HepG2 (cell line): Measurements from ENCODE around the gene PLLP. TPM values are rescaled to one million over a fixed set of nuclear protein-coding genes. Genes with fewer than 3 reads are reported as not detected.

Source experiments
- ATAC-seq: fragments of 200-7000 bp; cut with Tn5 transposase; 3 replicates; pipeline ENCODE4 v1.9.1; 2020; ENCODE audit warnings: mild to moderate bottlenecking, moderate library complexity
- BruUV-seq: library from RNA; stranded (reverse); fragments of 400-500 nt; replicated peaks from 2 replicates; lab custom pipeline; 2021; lab: Mats Ljungman, UMichigan
- CTCF ChIA-PET: fragments of 300-600 bp; formaldehyde crosslinking; extraction: SDS; loops from one replicate; lab custom pipeline; 2021; ENCODE audit warnings: low total read pairs, inconsistent platforms, low intra/inter-chr PET ratio; lab: Yijun Ruan, JAX
- POLR2A ChIA-PET: fragments of 350-600 bp; sonication (Branson Sonifier 250); formaldehyde crosslinking; loops from one replicate; lab custom pipeline; 2020; ENCODE audit warnings: antibody characterized with exemption, inconsistent platforms; lab: Yijun Ruan, JAX
- DNase-seq: peaks from one replicate; pipeline ENCODE4 v3.0.0-alpha.2; 2015; ENCODE audit warnings: low spot score
- FAIRE-seq: peaks from 3 replicates; lab custom pipeline; 2011; peaks lifted over from hg19 to GRCh38; lab: Jason Lieb, UNC
- H2AFZ ChIP-seq: one replicate; pipeline ENCODE4 v1.6.1; 2011; ENCODE audit warnings: low read length, inconsistent platforms
- H3K27ac ChIP-seq: fragments of 300-600 bp; 3 replicates; pipeline ENCODE4 v1.8.0; 2011; ENCODE audit warnings: mixed run types, mild to moderate bottlenecking, mixed read lengths, low read length, inconsistent platforms; ENCODE audit not compliant: insufficient read depth; ENCODE audit errors: extremely low read length
- H3K27me3 ChIP-seq, 2 experiments: fragments of 200-600 bp in 1 of 2; 2 replicates in 1 of 2; 3 replicates in 1 of 2; pipeline versions ENCODE4 v1.6.0 to v1.8.0; 2011; ENCODE audit warnings: low read length in 2 of 2, mild to moderate bottlenecking in 2 of 2, moderate library complexity in 2 of 2, inconsistent platforms in 1 of 2; ENCODE audit not compliant: insufficient read depth in 2 of 2, control insufficient read depth in 1 of 2
- H3K36me3 ChIP-seq, 2 experiments: fragments of 200-600 bp in 1 of 2; replicated peaks in 1 of 2; 2 replicates in 1 of 2; 3 replicates in 1 of 2; pipeline versions ENCODE4 v1.5.1 to v1.8.0; 2011; ENCODE audit warnings: low read length in 2 of 2, inconsistent platforms in 1 of 2; ENCODE audit not compliant: insufficient read depth in 2 of 2, control insufficient read depth in 1 of 2
- H3K4me1 ChIP-seq: 2 replicates; pipeline ENCODE4 v1.5.1; 2012; ENCODE audit warnings: low read length, inconsistent platforms; ENCODE audit not compliant: insufficient read depth
- H3K4me2 ChIP-seq: 2 replicates; pipeline ENCODE4 v1.6.0; 2011; ENCODE audit warnings: low read depth, low read length, inconsistent platforms
- H3K4me3 ChIP-seq, 3 experiments: fragments of 200-600 bp in 1 of 3; sonication (generic), shearing (Covaris generic) in 1 of 3; replicated peaks in 1 of 3; 2 replicates each; pipeline ENCODE4 v1.5.1; 2011 to 2016; ENCODE audit warnings: low read length in 3 of 3, inconsistent platforms in 2 of 3, low read depth in 2 of 3, mild to moderate bottlenecking in 2 of 3, control low read depth in 1 of 3, mixed read lengths in 1 of 3; ENCODE audit not compliant: insufficient read depth in 1 of 3
- H3K79me2 ChIP-seq: one replicate; pipeline ENCODE4 v1.6.1; 2011; ENCODE audit warnings: low read length, inconsistent platforms; ENCODE audit not compliant: insufficient read depth
- H3K9ac ChIP-seq: 2 replicates; pipeline ENCODE4 v1.6.0; 2011; ENCODE audit warnings: mild to moderate bottlenecking, low read depth, low read length, inconsistent platforms; ENCODE audit not compliant: insufficient read depth
- H3K9me3 ChIP-seq: 2 replicates; pipeline ENCODE4 v1.5.1; 2012; ENCODE audit warnings: mild to moderate bottlenecking, low read length
- H4K20me1 ChIP-seq: 2 replicates; pipeline ENCODE4 v1.6.0; 2011; ENCODE audit warnings: inconsistent platforms, mild to moderate bottlenecking, low read length, moderate library complexity; ENCODE audit not compliant: insufficient read depth
- BRD4 ChIP-seq: sonication (generic); formaldehyde crosslinking; IDR thresholded peaks from 2 replicates; pipeline ENCODE4 v1.4.0; 2020; ENCODE audit warnings: missing genetic modification reagents
- LCORL ChIP-seq, 2 experiments: fragments of 450-650 bp in 1 of 2; sonication (generic) in 1 of 2; formaldehyde crosslinking in 1 of 2; IDR thresholded peaks; 2 replicates each; pipeline versions ENCODE4 v1.5.0 to v1.6.1; 2017 to 2020; ENCODE audit warnings: antibody characterized with exemption in 1 of 2, missing genetic modification reagents in 1 of 2
- SRSF4 ChIP-seq: fragments of 200-400 bp; formaldehyde crosslinking; IDR thresholded peaks from one replicate; pipeline ENCODE4 v1.6.1; 2018; ENCODE audit warnings: mild to moderate bottlenecking, low read depth, low read length, moderate library complexity; ENCODE audit not compliant: poor library complexity, severe bottlenecking
- SRY ChIP-seq: sonication (generic); formaldehyde crosslinking; IDR thresholded peaks from 2 replicates; pipeline ENCODE4 v1.8.0; 2022; ENCODE audit warnings: mild to moderate bottlenecking, missing genetic modification reagents
- ZBTB33 ChIP-seq: sonication (generic); formaldehyde crosslinking; IDR thresholded peaks from 2 replicates; pipeline ENCODE4 v1.4.0; 2020; ENCODE audit warnings: missing genetic modification reagents
- ZKSCAN1 ChIP-seq: fragments of 150-350 bp; IDR thresholded peaks from 2 replicates; pipeline ENCODE4 v1.6.1; 2014; ENCODE audit warnings: low read length
- ZNF678 ChIP-seq: sonication (generic); formaldehyde crosslinking; IDR thresholded peaks from 2 replicates; pipeline ENCODE4 v1.4.0; 2020; ENCODE audit warnings: mild to moderate bottlenecking, missing genetic modification reagents
- ZNF790 ChIP-seq: sonication (generic); formaldehyde crosslinking; IDR thresholded peaks from 2 replicates; pipeline ENCODE4 v1.8.0; 2022; ENCODE audit warnings: missing genetic modification reagents, mild to moderate bottlenecking, borderline replicate concordance
- ZSCAN21 ChIP-seq: sonication (generic); formaldehyde crosslinking; IDR thresholded peaks from 2 replicates; pipeline ENCODE4 v1.8.0; 2022; ENCODE audit warnings: mild to moderate bottlenecking, missing genetic modification reagents, moderate library complexity, borderline replicate concordance
- WGBS: methylation state at CpG from one replicate; pipeline ENCODE4 v1.1.6; 2017; ENCODE audit warnings: low lambda C conversion rate; 5-methylcytosine and 5-hydroxymethylcytosine counted together
- in situ Hi-C: cut with HindIII; loops from 2 replicates; pipeline ENCODE4 v1.10.0; 2017; ENCODE audit warnings: low pct_unique_long_range_greater_than_20kb; ENCODE audit not compliant: extremely low pct_ligation_motif_present
- intact Hi-C: fragments of 100-400 bp; cut with micrococcal nuclease; formaldehyde crosslinking; loops from one replicate; pipeline ENCODE4 v1.10.0; 2022; ENCODE audit not compliant: unreplicated experiment
- polyA plus RNA-seq, 8 experiments: library from polyadenylated mRNA; depleted of rRNA in 3 of 8; stranded (reverse) in 7 of 8; unstranded in 1 of 8; fragments of >200 nt; fragmentation: Illumina TruSeq in 4 of 8; extraction: Trizol in 4 of 8; gene quantifications; 2 replicates each; pipeline versions ENCODE4 v1.2.1 to v1.2.3, GENCODE V29; 2011 to 2016; ENCODE audit warnings: low read depth in 4 of 8, missing spikeins in 1 of 8, mixed read lengths in 1 of 8; ENCODE audit not compliant: insufficient read depth in 1 of 8
- total RNA-seq, 5 experiments: library from RNA; depleted of rRNA; stranded (reverse); fragments of >200 nt; fragmentation: Illumina TruSeq; extraction: Trizol; gene quantifications; 2 replicates each; pipeline ENCODE4 v1.2.3, GENCODE V29; 2016; ENCODE audit warnings: low read depth in 1 of 5

The PLLP gene
- total and polyA plus RNA-seq, 2 of the 13 experiments (the other 11 are each of a cell fraction or from before 2014, with no cell fraction given), result 60.6 to 127 TPM

- intact Hi-C loops, result loop anchor here (2.0 kb wide), 1 partner anchor 56 kb away; the partner anchor contains the start of gene ARL2BP
- no peaks in the 10 kb centered on the region for H3K79me2 ChIP-seq
- ChIA-PET POLR2A (interaction anchor here (1.1 to 12.2 kb wide), 8 partner anchors 12 to 170 kb away, joined by 3 to 303 read pairs (median 9); partner anchors contain the start of genes CX3CL1, PSME3IP1 and RSPRY1), CTCF (interaction anchor here (1.3 to 6.2 kb wide), 4 partner anchors 76 to 120 kb away, joined by 5 to 142 read pairs (median 31); no protein-coding TSS in a partner anchor)
- WGBS, result 46% methylated on average over 19 of the region's 19 CpGs
- peak overlapping the region; percentile 86 for H3K4me2 ChIP-seq
- no peaks in the 10 kb centered on the region; a peak in 1 of 5 replicates for H3K27me3 ChIP-seq
- in situ Hi-C loops, result loop anchor here (5.0 kb wide), 3 partner anchors 71 to 216 kb away; partner anchors contain the start of gene CX3CL1
- no peak overlapping the region for H2AFZ ChIP-seq
- DNase-seq (no peak), FAIRE-seq (no peak), ATAC-seq (no peak)
- no peak overlapping the region for H3K27ac ChIP-seq
- H3K9me3 ChIP-seq, result no peaks in the 10 kb centered on the region
- H3K9ac ChIP-seq, result no peak overlapping the region
- no peaks in the 10 kb centered on the region; the same call in 1 of the 2 replicates for H4K20me1 ChIP-seq
- TF ChIP-seq SRY (CRISPR knock-in tag) (0 out of 2 replicates have a peak, but pooled peaks have one; percentile 1), ZNF790 (0 out of 2 replicates have a peak, but pooled peaks have one; percentile 50), LCORL (IDR thresholded peaks at IDR 0.05) (no peak), LCORL (CRISPR knock-in tag; IDR thresholded peaks at IDR 0.05) (no peak), ZSCAN21 (CRISPR knock-in tag) (no peak), ZBTB33 (CRISPR knock-in tag) (peak; percentile 64), BRD4 (0 out of 2 replicates have a peak, but pooled peaks have one; percentile 17), SRSF4 (no peak), ZKSCAN1 (peak; percentile 90), ZNF678 (CRISPR knock-in tag) (no peak)
- BruUV-seq, result no TSS peak
- peaks cover 78% of the 10 kb centered on the region for H3K4me1 ChIP-seq
- peak overlapping the region in 2 of 3 experiments; percentile 41 to 61; a peak in 3 of 6 replicates for H3K4me3 ChIP-seq
- H3K36me3 ChIP-seq, result no peaks in the 10 kb centered on the region
Observed at GRCh38 chr16:57301126-57301817, 16.8 kb upstream of the PLLP start.
